Prostate gland (tissue), 2 donors: ENCODE measurements around the gene GNB3.

ENCODE experiments used
- POLR2A ChIP-seq: fragments of 450-650 bp; IDR thresholded peaks from one replicate; pipeline ENCODE4 v1.6.1; 2016; ENCODE audit warnings: antibody characterized with exemption, mild to moderate bottlenecking
- TF ChIP-seq, protein P1 (sequence below), 4 experiments: fragments of 200-600 bp in 2 of 4; fragments of 450-650 bp in 2 of 4; sonication (generic) in 2 of 4; IDR thresholded peaks; 1 replicate in 3 of 4; 2 replicates in 1 of 4; pipeline ENCODE4 v1.5.1; 2016 to 2019; ENCODE audit warnings: antibody characterized with exemption in 4 of 4, mild to moderate bottlenecking in 2 of 4, moderate library complexity in 2 of 4

DNA sequence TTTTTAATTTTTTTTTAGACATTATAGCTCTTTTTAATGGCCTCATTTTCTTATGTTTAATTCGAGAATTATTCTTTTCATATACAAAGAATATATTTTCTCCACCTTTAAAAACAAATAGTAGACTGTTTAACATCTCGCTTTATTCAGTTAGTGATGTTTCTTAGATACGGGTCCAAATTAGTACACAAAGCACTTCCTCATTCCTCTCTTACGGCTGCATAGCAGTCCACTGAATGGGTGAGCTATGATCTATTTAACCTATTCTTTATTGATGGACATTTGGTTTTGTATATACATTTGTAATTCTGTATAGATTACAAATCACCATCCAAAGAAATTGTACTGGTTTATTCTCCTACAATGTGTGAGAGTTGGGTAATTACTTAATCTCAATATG lies 27.4 kb upstream of the GNB3 start:
- TF ChIP-seq POLR2A: no peak
- TF ChIP-seq, protein P1, sequence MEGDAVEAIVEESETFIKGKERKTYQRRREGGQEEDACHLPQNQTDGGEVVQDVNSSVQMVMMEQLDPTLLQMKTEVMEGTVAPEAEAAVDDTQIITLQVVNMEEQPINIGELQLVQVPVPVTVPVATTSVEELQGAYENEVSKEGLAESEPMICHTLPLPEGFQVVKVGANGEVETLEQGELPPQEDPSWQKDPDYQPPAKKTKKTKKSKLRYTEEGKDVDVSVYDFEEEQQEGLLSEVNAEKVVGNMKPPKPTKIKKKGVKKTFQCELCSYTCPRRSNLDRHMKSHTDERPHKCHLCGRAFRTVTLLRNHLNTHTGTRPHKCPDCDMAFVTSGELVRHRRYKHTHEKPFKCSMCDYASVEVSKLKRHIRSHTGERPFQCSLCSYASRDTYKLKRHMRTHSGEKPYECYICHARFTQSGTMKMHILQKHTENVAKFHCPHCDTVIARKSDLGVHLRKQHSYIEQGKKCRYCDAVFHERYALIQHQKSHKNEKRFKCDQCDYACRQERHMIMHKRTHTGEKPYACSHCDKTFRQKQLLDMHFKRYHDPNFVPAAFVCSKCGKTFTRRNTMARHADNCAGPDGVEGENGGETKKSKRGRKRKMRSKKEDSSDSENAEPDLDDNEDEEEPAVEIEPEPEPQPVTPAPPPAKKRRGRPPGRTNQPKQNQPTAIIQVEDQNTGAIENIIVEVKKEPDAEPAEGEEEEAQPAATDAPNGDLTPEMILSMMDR (IDR thresholded peaks at IDR 0.05): no peak
